ENCODE results near the gene GLRA2.

The GLRA2 gene

GRCh38 chrX:14546190-14546589 lies 16.9 kb downstream of the GLRA2 start:
- H3K4me3 ChIP-seq (ENCODE audit: low read depth, low read length): no peak overlapping the region
- TF ChIP-seq CTCF (IDR thresholded peaks at IDR 0.05; ENCODE audit: borderline replicate concordance, insufficient read depth, low read depth, low read length): no peak

- H3K4me3 ChIP-seq (ENCODE audit: low read depth, low read length): no peak overlapping the region
- TF ChIP-seq CTCF (IDR thresholded peaks at IDR 0.05; ENCODE audit: borderline replicate concordance, insufficient read depth, low read depth, low read length): no peak
Measured at GRCh38 chrX:14554131-14554715, 24.9 kb downstream of the GLRA2 start.

GRCh38 chrX:14564058-14564457 lies 34.7 kb downstream of the GLRA2 start:
- no peak overlapping the region for H3K4me3 ChIP-seq (ENCODE audit: low read depth, low read length)
- no peak for TF ChIP-seq CTCF (IDR thresholded peaks at IDR 0.05; ENCODE audit: borderline replicate concordance, insufficient read depth, low read depth, low read length)

- TF ChIP-seq CTCF (IDR thresholded peaks at IDR 0.05; ENCODE audit: borderline replicate concordance, insufficient read depth, low read depth, low read length): no peak
- H3K4me3 ChIP-seq (ENCODE audit: low read depth, low read length): no peak overlapping the region
Measured at GRCh38 chrX:14573161-14573560, 43.8 kb downstream of the GLRA2 start.

- no peak overlapping the region for H3K4me3 ChIP-seq (ENCODE audit: low read depth, low read length)
- no peak for TF ChIP-seq CTCF (IDR thresholded peaks at IDR 0.05; ENCODE audit: borderline replicate concordance, insufficient read depth, low read depth, low read length)
Measured at GRCh38 chrX:14581081-14581480, 51.7 kb downstream of the GLRA2 start.

GRCh38 chrX:14584548-14584947 lies 55.2 kb downstream of the GLRA2 start:
- TF ChIP-seq CTCF (IDR thresholded peaks at IDR 0.05; ENCODE audit: borderline replicate concordance, insufficient read depth, low read depth, low read length): no peak
- H3K4me3 ChIP-seq (ENCODE audit: low read depth, low read length): no peak overlapping the region

- H3K4me3 ChIP-seq (ENCODE audit: low read depth, low read length): no peak overlapping the region
- TF ChIP-seq CTCF (IDR thresholded peaks at IDR 0.05; ENCODE audit: borderline replicate concordance, insufficient read depth, low read depth, low read length): no peak
Measured at GRCh38 chrX:14590216-14590615, 60.9 kb downstream of the GLRA2 start.
